H1 (cell line): ENCODE data around the gene GRM1. TPM values are rescaled to one million over a fixed set of nuclear protein-coding genes. Genes with fewer than 3 reads are reported as not detected.

Experiments
- CTCF ChIA-PET: fragments of 300-600 bp; sonication (Branson Sonifier 250); formaldehyde crosslinking; loops from one replicate; lab custom pipeline; 2021; ENCODE audit not compliant: partially characterized antibody; lab: Charles Lee
- POLR2A ChIA-PET: fragments of 300-600 bp; sonication (Branson Sonifier 250); formaldehyde crosslinking; loops from one replicate; lab custom pipeline; 2021; ENCODE audit warnings: inconsistent platforms; ENCODE audit not compliant: partially characterized antibody; lab: Charles Lee
- DNase-seq, 2 experiments: peaks; one replicate each; pipeline versions ENCODE4 v3.0.0 to v3.0.0-alpha.2; 2010 to 2022; ENCODE audit warnings: low spot score in 2 of 2, low read depth in 1 of 2, mixed read lengths in 1 of 2
- FAIRE-seq: peaks from 2 replicates; lab custom pipeline; 2011; peaks lifted over from hg19 to GRCh38; lab: Jason Lieb, UNC
- H2AFZ ChIP-seq: 2 replicates; pipeline ENCODE4 v1.8.1; 2012; ENCODE audit warnings: low read length, inconsistent platforms
- H2AK5ac ChIP-seq: 2 replicates; pipeline ENCODE4 v1.6.1; 2013; ENCODE audit warnings: low read depth, low read length
- H2BK120ac ChIP-seq: replicated peaks from 2 replicates; pipeline ENCODE3; 2013; ENCODE audit warnings: low read depth, low read length, inconsistent platforms
- H2BK12ac ChIP-seq: 2 replicates; pipeline ENCODE4 v1.6.1; 2013; ENCODE audit warnings: low read depth, low read length
- H2BK15ac ChIP-seq: 2 replicates; pipeline ENCODE4 v1.6.1; 2013; ENCODE audit warnings: low read length
- H2BK20ac ChIP-seq: 2 replicates; pipeline ENCODE4 v1.6.1; 2013; ENCODE audit warnings: low read length
- H2BK5ac ChIP-seq: 2 replicates; pipeline ENCODE4 v1.6.1; 2013; ENCODE audit warnings: low read depth, low read length
- H3K14ac ChIP-seq: 2 replicates; pipeline ENCODE4 v1.6.1; 2013; ENCODE audit warnings: inconsistent platforms; ENCODE audit not compliant: insufficient read length
- H3K18ac ChIP-seq: 2 replicates; pipeline ENCODE4 v1.6.1; 2013; ENCODE audit warnings: low read length; ENCODE audit errors: extremely low read depth
- H3K23ac ChIP-seq: 2 replicates; pipeline ENCODE4 v1.6.1; 2013; ENCODE audit warnings: inconsistent platforms; ENCODE audit not compliant: insufficient read length
- H3K23me2 ChIP-seq: 2 replicates; pipeline ENCODE4 v1.6.1; 2013; ENCODE audit warnings: low read depth, low read length
- H3K27ac ChIP-seq: 2 replicates; pipeline ENCODE4 v1.6.1; 2011; ENCODE audit warnings: low read depth, low read length, inconsistent platforms
- H3K27me3 ChIP-seq, 4 experiments: replicated peaks in 1 of 4; 1 replicate in 1 of 4; 2 replicates in 3 of 4; pipeline versions ENCODE4 v1.6.1 to v1.8.1; 2011 to 2013; ENCODE audit warnings: low read length in 3 of 4, mild to moderate bottlenecking in 3 of 4, inconsistent platforms in 2 of 4, mixed read lengths in 2 of 4, moderate library complexity in 1 of 4; ENCODE audit not compliant: control insufficient read depth in 3 of 4, insufficient read depth in 3 of 4; ENCODE audit errors: extremely low read depth in 1 of 4
- H3K36me3 ChIP-seq, 4 experiments: 2 replicates each; pipeline versions ENCODE4 v1.6.1 to v1.8.1; 2011 to 2013; ENCODE audit warnings: mild to moderate bottlenecking in 4 of 4, low read length in 3 of 4, moderate library complexity in 2 of 4, control low read depth in 1 of 4, inconsistent platforms in 1 of 4; ENCODE audit not compliant: insufficient read depth in 4 of 4, control insufficient read depth in 2 of 4
- H3K4ac ChIP-seq: replicated peaks from 2 replicates; pipeline ENCODE3; 2013; ENCODE audit warnings: low read length, low read depth, mixed read lengths, inconsistent platforms; ENCODE audit not compliant: insufficient read length
- H3K4me1 ChIP-seq, 4 experiments: replicated peaks in 1 of 4; 1 replicate in 1 of 4; 2 replicates in 3 of 4; pipeline versions ENCODE4 v1.6.1 to v1.8.1; 2011 to 2013; ENCODE audit warnings: low read length in 3 of 4, inconsistent platforms in 2 of 4, mixed read lengths in 1 of 4; ENCODE audit not compliant: insufficient read depth in 4 of 4, control insufficient read depth in 3 of 4
- H3K4me2 ChIP-seq, 2 experiments: 2 replicates each; pipeline versions ENCODE4 v1.6.1 to v1.8.1; 2011 to 2013; ENCODE audit warnings: low read depth in 2 of 2, low read length in 2 of 2, control low read depth in 1 of 2, inconsistent platforms in 1 of 2, mild to moderate bottlenecking in 1 of 2; ENCODE audit not compliant: insufficient read depth in 1 of 2
- H3K4me3 ChIP-seq, 4 experiments: fragments of 200-600, 300-600 bp in 1 of 4; sonication (generic), shearing (Covaris generic), sonication (Bioruptor Twin) in 1 of 4; 2 replicates each; pipeline versions ENCODE4 v1.5.1 to v1.8.1; 2011 to 2016; ENCODE audit warnings: low read length in 4 of 4, low read depth in 3 of 4, control low read depth in 2 of 4, inconsistent platforms in 2 of 4, mild to moderate bottlenecking in 2 of 4, mixed read lengths in 1 of 4, moderate library complexity in 1 of 4; ENCODE audit not compliant: insufficient read depth in 2 of 4; ENCODE audit errors: extremely low read depth in 1 of 4
- H3K56ac ChIP-seq: replicated peaks from 2 replicates; pipeline ENCODE3; 2013; ENCODE audit warnings: low read depth, mild to moderate bottlenecking, mixed read lengths, low read length, inconsistent platforms; ENCODE audit not compliant: insufficient read length
- H3K79me1 ChIP-seq: 2 replicates; pipeline ENCODE4 v1.6.1; 2013; ENCODE audit warnings: low read depth, low read length, control low read depth
- H3K79me2 ChIP-seq, 2 experiments: 2 replicates each; pipeline versions ENCODE4 v1.6.1 to v1.8.1; 2012 to 2013; ENCODE audit warnings: low read length in 2 of 2, mild to moderate bottlenecking in 2 of 2, inconsistent platforms in 1 of 2; ENCODE audit not compliant: insufficient read depth in 2 of 2, control insufficient read depth in 1 of 2
- H3K9ac ChIP-seq, 4 experiments: replicated peaks in 1 of 4; 1 replicate in 1 of 4; 2 replicates in 3 of 4; pipeline versions ENCODE4 v1.6.1 to v1.8.1; 2011 to 2013; ENCODE audit warnings: low read depth in 3 of 4, low read length in 3 of 4, control low read depth in 2 of 4, mild to moderate bottlenecking in 2 of 4, moderate library complexity in 2 of 4, inconsistent platforms in 1 of 4; ENCODE audit errors: extremely low read depth in 1 of 4
- H3K9me3 ChIP-seq, 2 experiments: 2 replicates each; pipeline versions ENCODE4 v1.6.1 to v1.8.1; 2012 to 2013; ENCODE audit warnings: mild to moderate bottlenecking in 2 of 2, moderate library complexity in 2 of 2, control low read depth in 1 of 2, inconsistent platforms in 1 of 2, low read depth in 1 of 2, low read length in 1 of 2, mixed read lengths in 1 of 2; ENCODE audit not compliant: insufficient read depth in 2 of 2
- H4K20me1 ChIP-seq, 2 experiments: replicated peaks in 1 of 2; 2 replicates each; pipeline versions ENCODE3 to v1.8.1; 2011 to 2013; ENCODE audit warnings: inconsistent platforms in 2 of 2, low read length in 2 of 2, mild to moderate bottlenecking in 1 of 2; ENCODE audit not compliant: insufficient read depth in 2 of 2, control insufficient read depth in 1 of 2
- H4K5ac ChIP-seq: 2 replicates; pipeline ENCODE4 v1.6.1; 2013; ENCODE audit warnings: low read length, low read depth, mixed read lengths, inconsistent platforms; ENCODE audit not compliant: insufficient read length
- H4K8ac ChIP-seq: 2 replicates; pipeline ENCODE4 v1.8.0; 2013; ENCODE audit warnings: mild to moderate bottlenecking, moderate library complexity, low read length, inconsistent platforms; ENCODE audit not compliant: insufficient read depth; ENCODE audit errors: extremely low read depth
- H4K91ac ChIP-seq: replicated peaks from 2 replicates; pipeline ENCODE3; 2013; ENCODE audit warnings: low read length, mixed read lengths, inconsistent platforms; ENCODE audit not compliant: insufficient read length
- BACH1 ChIP-seq: IDR thresholded peaks from 2 replicates; pipeline ENCODE4 v1.6.1; 2012; ENCODE audit warnings: low read length, improper control_type of control experiment
- CHD1 ChIP-seq: IDR thresholded peaks from 2 replicates; pipeline ENCODE4 v1.6.1; 2012; ENCODE audit warnings: low read depth, low read length, improper control_type of control experiment
- EZH2 ChIP-seq: fragments of 200-600 bp; sonication (generic); IDR thresholded peaks from 2 replicates; pipeline ENCODE4 v1.7.1; 2012; ENCODE audit warnings: low read depth, mild to moderate bottlenecking, moderate library complexity, low read length, inconsistent platforms; ENCODE audit not compliant: severe bottlenecking
- FOSL1 ChIP-seq: IDR thresholded peaks from 2 replicates; pipeline ENCODE4 v1.6.1; 2011; ENCODE audit warnings: mild to moderate bottlenecking, low read depth, low read length, moderate library complexity; ENCODE audit not compliant: insufficient read depth
- GTF2F1 ChIP-seq: IDR thresholded peaks from 2 replicates; pipeline ENCODE4 v1.6.1; 2012; ENCODE audit warnings: low read depth, low read length, improper control_type of control experiment, borderline replicate concordance
- JUND ChIP-seq: IDR thresholded peaks from 2 replicates; pipeline ENCODE4 v1.6.1; 2011; ENCODE audit warnings: mild to moderate bottlenecking, improper control_type of control experiment, low read length
- NANOG ChIP-seq: IDR thresholded peaks from 2 replicates; pipeline ENCODE4 v1.6.1; 2011; ENCODE audit warnings: low read length, low read depth, mild to moderate bottlenecking, inconsistent platforms; ENCODE audit not compliant: insufficient read depth, poor library complexity, severe bottlenecking
- RFX5 ChIP-seq: IDR thresholded peaks from 2 replicates; pipeline ENCODE4 v1.6.1; 2011; ENCODE audit warnings: low read depth, low read length, improper control_type of control experiment, borderline replicate concordance
- SIRT6 ChIP-seq: IDR thresholded peaks from one replicate; pipeline ENCODE4 v1.7.1; 2012; ENCODE audit warnings: low read length, inconsistent platforms
- TAF7 ChIP-seq: optimal IDR thresholded peaks from 2 replicates; pipeline ENCODE3; 2011; ENCODE audit warnings: low read depth, mild to moderate bottlenecking, inconsistent platforms, low read length, moderate library complexity, borderline replicate concordance
- TEAD4 ChIP-seq: IDR thresholded peaks from 2 replicates; pipeline ENCODE4 v1.6.1; 2012; ENCODE audit warnings: low read depth, low read length, inconsistent platforms, mixed read lengths
- ZNF274 ChIP-seq: IDR thresholded peaks from 2 replicates; pipeline ENCODE4 v1.7.0; 2012; ENCODE audit warnings: low read length, borderline replicate concordance; ENCODE audit errors: extremely low read depth
- WGBS, 2 experiments: shearing (Covaris generic) in 1 of 2; methylation state at CpG; one replicate each; pipeline versions ENCODE4 v1.1.6 to v1.1.7; 2013 to 2015; ENCODE audit warnings: low lambda C conversion rate in 2 of 2, mixed read lengths in 2 of 2, inconsistent platforms in 1 of 2, low coverage in 1 of 2, missing lambda C conversion rate in 1 of 2; ENCODE audit not compliant: insufficient replicate concordance in 2 of 2, insufficient coverage in 1 of 2, insufficient read length in 1 of 2; ENCODE audit errors: extremely low coverage in 1 of 2, missing lambda C conversion rate in 1 of 2; 5-methylcytosine and 5-hydroxymethylcytosine counted together
- polyA plus RNA-seq, 7 experiments: library from polyadenylated mRNA; depleted of rRNA in 3 of 7; stranded (reverse) in 5 of 7; unstranded in 2 of 7; fragments of >200 nt in 5 of 7; fragments of 200-250 nt in 2 of 7; gene quantifications; 1 replicate in 5 of 7; 2 replicates in 1 of 7; 4 replicates in 1 of 7; pipeline versions ENCODE4 v1.2.1 to v1.2.3, GENCODE V29; 2011 to 2013; ENCODE audit warnings: missing spikeins in 2 of 7, mixed read lengths in 2 of 7
- total RNA-seq: library from RNA; stranded (reverse); fragmentation: NEBNext Ultra II Directional; extraction: Animal tissue kit (Norgen Biotek cat#: 25700); gene quantifications from 2 replicates; pipeline ENCODE4 v1.2.1, GENCODE V29; 2021

The GRM1 gene
- total and polyA plus RNA-seq, 2 of the 8 experiments (the other 6 are each of a cell fraction or from before 2014, with no cell fraction given) = 0.15 to 1.3 TPM

DNA sequence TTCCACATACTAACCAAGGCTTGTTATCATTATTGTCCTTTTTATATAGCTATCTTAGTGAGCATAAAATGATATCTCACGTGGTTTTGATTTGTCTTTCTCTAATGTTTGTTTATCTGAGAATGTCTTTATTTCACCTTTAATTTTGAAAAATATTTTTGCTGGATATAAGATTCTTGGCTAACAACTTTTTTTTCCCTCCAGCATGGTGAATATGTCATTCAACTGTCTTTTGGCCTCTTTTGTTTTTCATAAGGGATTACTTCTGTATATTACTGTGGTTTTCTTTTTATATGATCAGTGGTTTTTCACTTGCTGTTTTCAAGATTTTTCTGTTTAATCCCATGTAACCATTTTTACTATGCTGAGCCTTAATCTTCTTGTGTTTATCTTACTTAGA, 141.0 kb downstream of the GRM1 start:
- H3K9ac ChIP-seq = no peak overlapping the region
- DNase-seq = no peak
- H3K27ac ChIP-seq = no peak overlapping the region
- H3K79me2 ChIP-seq = no peaks in the 10 kb centered on the region
- no peaks in the 10 kb centered on the region; a peak in 1 of 7 replicates for H3K27me3 ChIP-seq
- no peak overlapping the region for H3K23ac ChIP-seq
- H4K8ac ChIP-seq = no peak overlapping the region
- no peak overlapping the region for H3K14ac ChIP-seq
- no peak overlapping the region for H3K4me3 ChIP-seq
- H2AK5ac ChIP-seq = no peak overlapping the region
- ChIA-PET POLR2A (no interaction called here), CTCF (interaction anchor here (0.7 kb wide), 1 partner anchor 376 kb away, joined by 4 read pairs; no protein-coding TSS in a partner anchor)
- no peaks in the 10 kb centered on the region for H3K23me2 ChIP-seq
- H3K18ac ChIP-seq = no peak overlapping the region
- no peaks in the 10 kb centered on the region for H4K20me1 ChIP-seq
- no peak overlapping the region for H3K4me2 ChIP-seq
- no peak overlapping the region for H2BK20ac ChIP-seq
- no peak overlapping the region for H3K56ac ChIP-seq
- no peaks in the 10 kb centered on the region for H3K79me1 ChIP-seq
- H2BK5ac ChIP-seq = no peak overlapping the region
- 87% methylated on average over 1 of the region's 1 CpG; no CpG with 5 or more reads in 1 of the 2 experiments for WGBS, 2 experiments
- no peaks in the 10 kb centered on the region for H3K9me3 ChIP-seq
- no peak overlapping the region for H2BK120ac ChIP-seq
- no peaks in the 10 kb centered on the region for H3K4me1 ChIP-seq
- H3K36me3 ChIP-seq = no peaks in the 10 kb centered on the region
- no peak for FAIRE-seq
- H4K5ac ChIP-seq = no peak overlapping the region
- H4K91ac ChIP-seq = no peak overlapping the region
- no peak overlapping the region for H2BK12ac ChIP-seq
- no peak overlapping the region for H2BK15ac ChIP-seq
- H3K4ac ChIP-seq = no peak overlapping the region
- H2AFZ ChIP-seq = no peak overlapping the region
- TF ChIP-seq BACH1 = no peak
- no peak for TF ChIP-seq NANOG
- TF ChIP-seq CHD1 = no peak
- no peak for TF ChIP-seq ZNF274
- no peak for TF ChIP-seq RFX5
- TF ChIP-seq SIRT6 = no peak
- TF ChIP-seq FOSL1 = no peak
- no peak for TF ChIP-seq TEAD4
- TF ChIP-seq JUND = no peak
- no peak for TF ChIP-seq EZH2
- TF ChIP-seq TAF7 = no peak
- TF ChIP-seq GTF2F1 = no peak
